COLO829 (cell line): Measurements from ENCODE around the gene CNTNAP3.
"Not testable (repeated sequence)": the region's sequence is repeated elsewhere in the genome, so short reads cannot be mapped to it uniquely, and the experiment has no call there.

Source experiments
- DNase-seq: peaks from one replicate; pipeline ENCODE4 v3.0.0; 2012; ENCODE audit warnings: low spot score

CNTNAP3 gene

DNA sequence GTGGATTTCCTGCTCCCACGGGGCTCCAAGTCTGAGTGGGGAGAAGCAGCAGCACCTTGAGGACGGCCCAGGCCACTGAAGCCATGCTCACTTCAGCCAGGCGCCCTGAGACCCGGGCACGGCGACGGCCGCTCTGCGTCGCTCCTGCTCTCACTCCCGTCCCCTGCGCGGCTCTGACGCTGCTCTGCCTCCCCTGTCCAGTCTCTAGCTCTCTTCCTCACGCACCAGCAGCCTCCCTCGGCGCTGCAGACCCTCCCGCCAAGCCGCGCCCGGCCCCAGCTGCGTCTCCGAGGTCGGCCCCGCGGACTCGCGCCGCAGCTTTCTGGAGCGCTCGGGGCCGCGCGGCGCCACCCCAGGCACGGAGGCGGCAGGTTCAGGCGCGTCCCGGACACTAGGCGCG is at the start of gene CNTNAP3:
Gene CNTNAP3, minus strand, starts transcription at position 188 of the 400 bp plus-strand sequence. Its CDS starts 103 bp downstream, at position 85.
- DNase-seq, result not testable (repeated sequence)

DNA sequence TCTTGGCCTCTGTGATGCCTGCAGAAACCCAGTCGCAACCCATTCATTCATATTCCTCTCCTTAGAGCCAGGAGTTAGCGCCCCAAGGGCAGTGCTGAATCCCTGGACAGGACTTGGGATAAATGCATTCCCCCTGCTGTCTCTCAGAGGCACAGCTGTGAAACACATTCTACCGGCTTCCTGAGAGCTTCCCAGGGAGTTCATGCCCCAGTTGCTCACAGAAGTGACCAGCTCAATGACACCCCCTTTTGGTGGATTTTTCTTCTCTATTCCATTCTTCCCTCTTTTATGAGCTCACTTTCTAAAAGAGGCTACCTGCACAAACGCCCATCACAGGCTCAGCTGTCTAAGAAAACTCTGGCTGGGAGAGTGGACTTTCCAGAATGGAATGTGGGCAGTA is 8.0 kb downstream of the CNTNAP3 start:
- not testable (repeated sequence) for DNase-seq

DNA sequence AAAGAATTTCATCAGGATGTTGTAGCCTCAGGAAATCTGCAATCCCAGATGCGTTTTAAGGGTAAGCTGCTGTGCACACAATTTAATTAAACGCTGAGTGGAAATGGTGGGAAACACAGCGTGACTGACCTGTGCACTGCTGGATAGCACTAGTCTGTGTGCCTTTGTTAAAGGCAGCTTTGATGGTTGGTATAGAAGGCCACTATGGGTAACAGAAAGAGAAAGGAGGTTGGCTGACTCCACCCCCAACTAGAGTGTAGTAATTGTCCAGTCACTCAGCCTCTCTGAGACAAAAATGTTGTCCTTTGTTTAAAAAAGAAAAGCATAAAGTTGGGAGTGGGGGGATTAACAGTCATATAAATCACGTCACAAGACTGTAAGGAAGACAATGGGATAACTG is 45.5 kb downstream of the CNTNAP3 start:
- not testable (repeated sequence) for DNase-seq

DNA sequence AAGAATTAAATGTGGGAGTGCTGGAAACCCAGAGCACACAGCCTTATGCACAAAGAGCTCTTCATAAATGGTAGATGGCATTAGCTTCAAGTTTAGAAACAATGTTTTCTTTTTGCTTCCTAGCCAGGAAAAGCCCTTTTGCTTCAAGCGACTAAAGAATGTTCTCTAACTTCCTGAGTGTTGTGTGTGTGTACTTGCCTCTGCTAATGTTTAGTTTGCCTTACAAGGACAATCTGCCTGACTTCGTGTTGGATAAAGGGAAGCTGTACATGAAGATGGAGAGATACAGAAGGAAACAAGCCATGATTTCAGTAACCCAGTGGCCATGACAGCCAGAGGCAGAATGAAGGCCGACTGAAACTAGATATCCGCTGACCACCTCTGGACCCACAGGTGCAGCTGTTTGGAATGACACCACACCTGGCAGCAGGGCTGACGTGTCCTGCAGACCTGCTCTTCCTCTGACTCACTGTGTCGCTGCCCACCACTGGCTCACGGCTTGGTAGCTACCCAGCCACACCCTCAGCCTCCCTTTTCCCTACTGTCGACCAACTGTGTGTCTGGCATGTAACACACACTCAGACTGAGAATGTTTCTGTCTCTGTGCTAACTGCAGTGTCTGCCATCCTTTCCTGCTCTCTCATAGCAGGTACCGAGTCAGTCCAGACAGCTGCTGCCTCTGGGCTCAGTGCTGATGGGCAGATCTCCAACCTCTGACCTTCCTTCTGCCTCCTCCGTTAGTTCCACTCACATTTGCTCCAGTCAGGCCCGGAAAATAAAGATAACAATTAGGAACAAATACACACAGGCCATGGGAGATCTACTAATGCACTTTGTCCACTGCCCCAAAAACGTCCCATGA is 55.6 kb downstream of the CNTNAP3 start:
- not testable (repeated sequence) for DNase-seq

DNA sequence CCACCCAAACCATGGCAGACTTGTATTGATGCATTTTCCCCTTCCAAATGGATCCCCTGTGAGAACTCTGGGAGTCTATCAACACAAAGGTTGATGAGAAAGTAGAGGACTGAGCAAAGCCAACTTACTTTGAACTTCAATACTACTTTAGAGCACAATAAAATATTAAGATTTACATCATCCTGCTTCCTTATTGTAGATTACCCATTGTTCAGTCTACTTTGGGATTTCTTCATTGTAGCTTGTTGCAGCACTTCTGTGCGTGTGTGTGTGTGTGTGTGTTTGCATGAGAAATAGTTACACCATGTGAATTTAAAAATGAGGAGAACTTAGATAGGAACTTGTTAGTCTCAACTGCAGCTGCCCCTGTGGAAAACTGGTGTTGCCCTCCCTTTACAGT is 72.0 kb downstream of the CNTNAP3 start:
- not testable (repeated sequence) for DNase-seq

DNA sequence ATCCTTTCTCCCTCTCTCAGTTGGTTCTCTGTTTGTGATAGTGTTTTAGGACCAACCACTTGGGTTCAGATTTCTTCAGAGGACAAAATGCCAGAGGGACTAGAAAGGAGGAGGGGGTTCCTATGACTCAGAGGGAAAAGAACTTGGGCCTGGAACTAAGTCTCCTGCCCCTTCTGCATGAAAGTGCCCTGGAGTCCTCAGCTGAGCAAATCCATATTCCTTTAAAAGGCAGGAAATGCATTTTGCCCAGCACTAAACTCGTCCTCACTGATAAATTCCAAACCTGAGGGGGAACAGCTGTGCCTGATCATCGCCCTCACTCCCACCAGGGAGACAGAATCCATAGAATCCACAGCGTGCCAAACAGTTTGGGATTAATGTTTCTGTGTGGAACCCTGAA is 78.2 kb downstream of the CNTNAP3 start:
- DNase-seq, result not testable (repeated sequence)

DNA sequence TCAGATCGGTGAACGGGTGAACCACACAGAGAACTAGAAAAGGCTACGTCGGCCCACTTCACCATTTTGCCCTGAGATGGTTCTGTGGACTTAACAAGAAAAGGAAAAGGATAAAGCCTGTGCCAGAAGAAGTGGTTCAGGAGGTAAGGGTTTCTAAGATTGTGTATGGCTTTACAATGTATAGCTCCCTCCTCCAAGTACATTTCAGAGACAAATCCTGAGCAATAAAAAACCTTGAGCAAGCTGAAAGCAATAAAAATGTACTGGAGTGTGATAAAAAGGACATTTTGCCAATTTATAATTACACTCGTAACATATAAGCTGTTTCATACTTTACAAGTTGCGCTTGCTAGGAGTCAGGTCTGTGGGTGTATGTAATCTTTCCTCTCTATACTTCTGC is 81.3 kb downstream of the CNTNAP3 start:
- DNase-seq, result not testable (repeated sequence)

DNA sequence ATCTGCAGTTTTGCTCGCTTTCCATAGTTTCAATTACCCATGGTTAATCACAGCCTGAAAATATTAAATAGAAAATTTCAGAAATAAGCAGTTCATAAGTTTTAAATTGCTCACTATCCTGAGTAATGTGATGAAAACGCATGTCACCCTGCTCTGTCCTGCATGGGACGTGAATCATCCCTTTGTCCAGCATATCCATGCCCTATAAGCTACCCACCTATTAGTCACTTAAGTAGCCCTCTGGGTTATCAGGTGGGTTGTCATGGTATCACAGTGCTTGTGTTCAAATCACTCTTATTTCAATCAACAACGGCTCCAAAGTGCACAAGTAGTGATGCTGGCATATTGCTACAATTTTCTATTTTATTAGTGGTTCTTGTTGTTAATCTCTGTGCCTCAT is 82.1 kb downstream of the CNTNAP3 start:
- DNase-seq, result not testable (repeated sequence)

DNA sequence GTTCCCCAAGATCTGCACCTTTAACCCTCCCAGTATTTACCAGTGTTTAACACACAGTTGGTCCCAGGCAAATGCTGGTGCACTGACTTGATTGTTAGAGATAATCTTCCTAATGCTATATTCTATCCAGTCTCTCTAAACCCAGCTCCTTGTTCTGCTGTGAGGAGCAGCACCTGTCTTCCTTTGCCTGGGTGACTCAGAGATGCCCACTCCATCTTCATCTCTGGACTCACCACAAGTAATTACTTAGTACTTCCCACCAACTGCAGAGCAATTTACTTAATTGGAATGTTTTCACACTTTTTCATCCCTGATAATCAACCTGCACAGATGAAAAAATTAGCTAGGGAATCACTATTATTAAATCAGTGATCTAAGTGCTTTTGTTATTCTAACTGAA is 87.6 kb downstream of the CNTNAP3 start:
- not testable (repeated sequence) for DNase-seq

DNA sequence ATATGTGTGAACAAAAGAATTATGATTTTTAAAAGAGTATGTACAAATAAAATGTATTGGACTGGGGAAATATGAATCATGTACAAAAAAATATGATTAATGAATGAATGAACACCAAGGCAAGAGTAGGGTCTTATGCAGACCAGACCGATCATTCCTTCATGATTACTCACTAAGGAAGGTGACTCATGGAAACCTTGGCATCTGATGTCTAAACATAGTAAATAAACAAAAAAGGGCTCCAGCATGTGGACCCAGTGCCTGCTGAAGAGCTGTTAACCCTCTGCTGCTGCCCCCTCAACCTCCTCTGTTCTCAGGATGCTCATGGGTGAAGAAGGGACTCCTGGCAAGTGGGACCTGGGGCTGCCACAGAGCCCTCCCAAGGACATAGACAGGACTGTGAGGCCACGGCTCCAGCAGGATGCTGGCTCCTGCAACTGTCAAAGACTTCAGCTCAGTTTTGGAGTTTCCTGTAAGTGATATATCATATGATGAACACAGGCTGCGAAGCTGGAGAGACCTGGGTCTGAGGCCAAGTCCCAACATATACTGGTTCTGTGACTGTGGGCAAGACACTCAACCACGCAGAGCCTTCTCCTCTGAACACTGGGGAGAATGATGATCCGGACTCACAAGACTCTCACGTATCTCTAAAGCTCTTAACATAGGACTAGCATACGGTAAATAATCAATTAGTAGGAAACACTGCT is 89.8 kb downstream of the CNTNAP3 start:
- DNase-seq, result not testable (repeated sequence)

DNA sequence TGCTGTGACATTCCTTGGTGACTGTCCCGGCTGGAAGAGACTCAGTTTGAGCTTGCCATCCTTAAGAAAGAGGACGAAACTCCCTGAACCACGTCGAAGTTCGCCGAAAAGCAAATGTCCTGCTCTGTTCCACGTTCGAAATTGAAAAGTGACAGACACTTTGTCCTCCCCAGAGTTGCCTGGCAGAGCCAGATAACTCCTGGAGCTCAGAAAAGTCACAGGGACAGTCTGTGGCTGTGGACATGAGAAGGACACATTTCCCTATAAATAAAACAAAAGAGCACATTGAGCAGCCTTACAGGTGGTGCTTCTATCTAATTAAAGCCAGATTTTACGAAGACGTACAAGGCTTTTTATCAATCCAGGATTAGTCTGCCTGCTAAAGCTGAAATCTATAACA is 116.6 kb downstream of the CNTNAP3 start:
- not testable (repeated sequence) for DNase-seq

DNA sequence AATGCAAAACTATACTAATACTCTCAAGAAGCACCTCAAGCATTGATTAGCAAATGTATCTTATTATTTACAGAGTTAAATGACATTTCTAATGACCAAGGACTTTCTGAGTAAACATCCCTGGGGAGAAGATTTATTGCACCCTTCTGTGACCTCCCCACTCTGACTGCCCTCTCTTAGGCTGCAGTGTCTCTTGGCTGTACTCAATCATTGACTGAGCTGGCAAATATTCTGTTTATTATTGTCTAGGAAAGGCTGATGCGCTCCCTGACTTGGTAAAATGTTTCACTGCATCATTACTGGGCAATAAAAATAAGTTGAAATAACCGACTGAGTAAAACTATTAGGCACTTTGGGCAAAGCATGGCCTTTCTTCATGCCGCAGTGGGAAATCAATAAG is 130.3 kb downstream of the CNTNAP3 start:
- DNase-seq, result not testable (repeated sequence)

DNA sequence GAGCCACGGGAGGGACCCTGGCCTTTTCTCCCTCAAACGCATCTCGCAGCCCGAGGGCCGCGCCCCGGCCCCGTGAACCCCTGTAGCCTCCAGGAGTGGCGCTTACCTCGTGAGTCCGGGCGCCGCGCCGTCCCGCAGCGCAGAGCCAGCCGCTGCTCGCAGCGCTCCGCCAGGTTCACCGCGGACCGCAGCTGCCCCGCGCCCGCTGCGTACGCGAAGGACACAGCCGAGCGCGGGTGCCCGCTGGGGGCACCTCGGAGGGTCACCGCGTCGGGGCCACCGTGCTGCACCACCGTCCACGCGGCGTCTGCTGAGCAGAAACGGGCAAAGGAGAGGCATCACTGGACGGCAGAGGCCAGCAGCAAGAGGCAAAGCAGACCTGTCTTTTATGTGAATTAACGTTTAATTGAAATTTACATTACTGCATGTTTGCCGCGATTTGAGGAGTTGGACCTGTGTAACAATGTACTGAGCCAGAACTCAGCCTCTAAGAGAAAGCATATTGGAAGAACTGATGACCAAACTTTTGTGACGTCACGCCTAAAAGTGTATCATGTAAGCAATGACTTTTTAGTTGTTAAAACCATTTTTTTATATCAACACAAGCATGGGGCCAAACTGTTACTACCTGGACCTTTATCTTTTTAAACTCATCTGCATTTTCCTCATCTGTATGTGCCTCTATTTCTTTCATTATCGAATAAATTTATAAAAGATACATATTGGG is 155.0 kb downstream of the CNTNAP3 start:
- not testable (repeated sequence) for DNase-seq

DNA sequence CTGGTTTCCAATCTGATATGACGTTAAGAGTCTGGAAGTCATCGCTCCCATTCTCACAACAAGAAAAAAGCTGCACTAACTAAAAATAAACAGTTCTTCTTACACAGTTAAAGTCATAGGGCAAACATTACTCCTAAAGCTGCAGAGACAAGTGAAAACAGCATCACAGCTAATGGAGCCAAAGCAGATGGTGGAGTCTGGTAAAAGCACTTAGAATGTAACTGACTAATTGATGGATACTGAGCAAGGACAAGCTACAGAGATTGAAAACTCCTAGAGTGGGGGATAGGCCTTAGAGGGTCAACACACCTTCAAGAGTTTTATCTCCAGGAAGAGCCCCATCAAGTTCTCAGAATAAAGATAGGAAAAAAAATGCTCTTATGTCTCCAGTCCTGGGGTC is 166.6 kb downstream of the CNTNAP3 start:
- not testable (repeated sequence) for DNase-seq

DNA sequence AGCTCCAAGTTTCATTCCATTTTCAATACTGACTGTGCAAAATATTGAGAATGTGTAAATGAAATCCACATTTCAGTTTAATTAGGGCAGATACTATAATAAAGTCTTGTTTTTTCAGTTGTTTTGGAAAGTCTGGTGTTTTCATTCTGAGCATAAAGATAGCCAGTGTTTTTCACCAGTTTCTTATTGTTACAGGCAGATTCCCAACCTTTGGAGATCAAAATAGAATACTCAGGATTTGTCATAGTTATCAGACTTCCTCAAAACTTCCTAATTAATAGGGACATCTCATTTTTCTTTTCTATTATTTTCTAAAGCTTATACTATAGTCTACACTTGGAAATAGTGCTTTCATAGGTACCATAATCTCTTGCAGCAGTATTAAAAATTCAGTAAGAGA is 176.2 kb downstream of the CNTNAP3 start:
- not testable (repeated sequence) for DNase-seq

DNA sequence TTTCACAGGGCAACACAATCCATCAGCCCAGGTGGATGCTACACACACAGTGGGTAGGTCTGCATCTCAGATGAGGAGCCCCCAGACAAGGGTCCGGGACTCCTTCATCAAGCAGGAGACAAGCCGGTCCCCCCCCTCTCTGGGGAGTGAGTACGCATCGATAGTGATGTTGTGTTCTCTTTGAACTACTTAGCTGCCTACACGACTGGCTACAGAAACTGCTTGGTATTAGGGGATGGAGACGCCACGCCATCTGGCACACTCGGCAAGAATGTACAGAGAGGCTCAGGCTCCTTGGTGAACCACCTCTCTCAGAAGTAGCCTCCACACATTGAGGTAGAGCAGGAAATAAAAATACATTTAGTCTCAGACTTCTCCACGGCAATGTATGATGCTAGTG is 179.8 kb downstream of the CNTNAP3 start:
- no peak for DNase-seq

DNA sequence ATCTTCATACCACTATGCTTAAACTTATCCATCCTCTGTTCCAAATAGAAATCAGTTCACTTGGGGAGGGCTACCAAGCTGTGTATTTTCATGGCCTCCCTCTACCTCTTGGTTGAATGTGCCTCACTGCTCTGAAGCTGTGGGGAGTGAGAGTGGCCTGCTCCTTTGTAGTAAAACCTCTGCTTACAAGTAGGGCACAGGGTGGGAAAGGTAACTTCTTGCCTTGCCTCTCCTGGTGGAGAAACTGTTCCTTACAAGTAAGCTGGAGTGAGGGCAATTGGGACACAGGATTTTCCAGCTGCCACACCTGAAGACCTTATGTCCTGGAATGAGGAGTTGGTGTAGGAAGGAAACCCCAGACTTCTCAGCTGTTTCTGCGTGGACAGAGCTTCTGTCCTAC is 190.8 kb downstream of the CNTNAP3 start:
- DNase-seq, result not testable (repeated sequence)

DNA sequence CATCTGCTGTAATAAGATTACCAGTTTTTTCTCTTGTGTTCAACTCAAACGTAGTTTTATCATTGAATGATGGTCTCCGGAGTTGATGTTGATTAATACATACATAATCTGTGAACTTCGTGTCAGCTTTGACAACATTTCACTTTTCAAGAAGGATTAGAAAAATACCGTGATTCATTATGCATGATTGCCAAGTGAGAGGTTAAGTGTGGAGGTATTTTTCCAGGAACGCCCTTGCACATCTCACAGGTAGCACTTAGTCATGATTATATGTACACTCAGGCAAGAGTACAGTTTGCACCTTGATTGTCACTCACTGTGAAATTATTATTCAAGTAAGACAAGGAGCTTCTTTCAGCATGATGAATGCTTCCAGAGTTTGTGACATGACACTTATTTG is 202.7 kb downstream of the CNTNAP3 start:
- DNase-seq, result not testable (repeated sequence)

DNA sequence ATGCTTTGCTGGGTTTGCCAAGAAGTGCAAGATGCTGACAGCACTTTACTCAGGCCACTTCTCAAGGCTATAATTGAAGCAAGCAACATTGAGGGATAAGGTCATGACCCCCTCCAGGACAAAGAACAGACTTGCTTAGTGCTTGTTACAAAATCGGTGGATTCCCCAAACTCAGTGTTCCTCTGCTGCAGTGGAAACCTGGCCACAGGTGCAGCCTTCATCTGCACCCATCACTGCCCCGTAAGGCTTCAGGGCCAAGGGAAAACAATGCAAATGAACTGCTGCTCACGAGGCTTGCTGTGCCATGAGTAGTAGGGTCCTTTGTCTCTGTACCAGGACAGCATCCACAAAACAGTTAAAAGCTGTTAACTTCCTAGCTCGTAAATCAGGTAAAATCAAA is 205.4 kb downstream of the CNTNAP3 start:
- not testable (repeated sequence) for DNase-seq

DNA sequence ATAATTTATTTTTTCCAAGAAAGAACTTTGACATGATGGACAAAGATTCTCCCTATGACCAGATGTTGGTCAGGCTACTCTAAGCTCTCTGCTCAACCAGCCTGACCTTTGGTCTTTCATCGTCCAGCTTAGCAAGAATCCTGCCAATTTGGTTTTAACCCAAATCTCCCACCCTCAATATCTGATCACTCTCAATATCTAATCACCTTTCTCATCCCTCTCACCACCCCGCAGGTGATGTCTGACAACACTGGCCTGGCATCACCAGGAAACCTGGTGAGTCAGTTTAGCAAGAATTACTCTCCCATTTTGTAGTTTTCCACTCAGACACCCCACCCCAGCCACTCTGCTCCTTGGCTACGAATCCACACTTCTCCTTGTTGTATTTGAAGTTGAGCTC is 207.9 kb downstream of the CNTNAP3 start:
- not testable (repeated sequence) for DNase-seq

DNA sequence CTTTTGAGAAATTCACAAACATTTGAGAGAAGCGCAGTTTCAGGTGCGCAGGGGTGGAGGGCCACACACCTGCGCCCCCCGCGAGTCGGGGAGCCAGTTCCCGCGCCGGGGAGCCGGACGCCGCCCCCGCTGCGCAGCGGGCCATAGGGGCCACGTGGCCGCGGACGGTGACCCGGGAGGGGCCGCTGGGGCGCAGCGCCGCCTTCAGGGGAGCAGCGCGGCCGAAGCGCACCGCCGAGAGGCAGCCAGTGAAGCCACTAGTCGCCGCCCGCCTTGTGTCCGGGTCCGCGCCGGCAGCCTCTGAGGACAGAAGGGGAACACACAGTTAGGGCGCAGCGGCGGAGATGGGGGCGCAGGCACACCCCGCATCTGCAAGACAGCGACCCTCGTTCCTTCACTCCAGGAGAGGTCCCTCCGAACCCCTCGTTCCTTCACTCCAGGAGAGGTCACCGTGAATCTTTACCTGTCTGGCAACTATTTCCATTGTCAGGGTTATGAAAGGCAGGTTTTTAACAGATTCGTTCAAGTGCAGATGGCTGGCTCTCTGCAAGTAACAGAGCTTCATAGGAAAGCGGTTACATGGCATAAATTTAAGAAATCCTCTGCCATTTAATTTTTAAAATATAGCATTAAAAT is 209.2 kb downstream of the CNTNAP3 start:
- DNase-seq, result not testable (repeated sequence)

DNA sequence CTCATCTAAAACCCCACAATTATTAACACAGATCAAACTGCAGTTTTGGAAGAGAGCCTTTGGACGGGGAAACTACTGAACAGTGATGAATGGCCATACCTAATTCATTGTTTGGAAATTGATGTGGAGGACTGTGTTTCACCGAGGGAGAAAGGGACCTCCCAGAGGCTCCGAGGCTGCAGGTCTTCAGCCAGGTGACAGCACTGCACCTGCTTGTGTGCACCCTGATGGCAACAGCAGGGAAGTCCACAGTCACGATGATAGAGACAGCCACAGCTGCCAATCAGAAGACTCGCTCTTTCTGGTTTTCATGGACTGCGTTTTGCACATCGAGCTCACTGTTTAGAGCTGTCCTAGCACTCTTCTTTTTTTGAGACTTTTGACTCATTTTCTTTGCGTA is 214.4 kb downstream of the CNTNAP3 start:
- DNase-seq, result not testable (repeated sequence)
